Measurements from ENCODE around the gene SYT1.

Gene SYT1

GRCh38 chr12:79393842-79394241, 529.3 kb downstream of the SYT1 start:
- TF ChIP-seq CTCF (IDR thresholded peaks at IDR 0.05; ENCODE audit: low read depth, low read length): no peak

GRCh38 chr12:79397609-79398008, 533.0 kb downstream of the SYT1 start:
- no peak for DNase-seq (ENCODE audit: extremely low read depth, low read depth)
- no peak for TF ChIP-seq CTCF (IDR thresholded peaks at IDR 0.05; ENCODE audit: low read depth, low read length)

More at GRCh38 chr12:79393842-79394241, 529.3 kb downstream of the SYT1 start:
- no peak for DNase-seq (ENCODE audit: extremely low read depth, low read depth)

GRCh38 chr12:79400481-79400880, 535.9 kb downstream of the SYT1 start:
- no peak for TF ChIP-seq CTCF (IDR thresholded peaks at IDR 0.05; ENCODE audit: low read depth, low read length)
- DNase-seq (ENCODE audit: extremely low read depth, low read depth): no peak

GRCh38 chr12:79402606-79403005, 538.0 kb downstream of the SYT1 start:
- DNase-seq (ENCODE audit: extremely low read depth, low read depth): no peak
- no peak for TF ChIP-seq CTCF (IDR thresholded peaks at IDR 0.05; ENCODE audit: low read depth, low read length)

GRCh38 chr12:79406993-79407392, 542.4 kb downstream of the SYT1 start:
- DNase-seq (ENCODE audit: extremely low read depth, low read depth): no peak
- TF ChIP-seq CTCF (IDR thresholded peaks at IDR 0.05; ENCODE audit: low read depth, low read length): no peak

- peak; percentile 84 for TF ChIP-seq CTCF (IDR thresholded peaks at IDR 0.05; ENCODE audit: low read depth, low read length)
- peak; percentile 73 for DNase-seq (ENCODE audit: extremely low read depth, low read depth)
Measured at GRCh38 chr12:79407671-79408622, 543.4 kb downstream of the SYT1 start.

- no peak for DNase-seq (ENCODE audit: extremely low read depth, low read depth)
- TF ChIP-seq CTCF (IDR thresholded peaks at IDR 0.05; ENCODE audit: low read depth, low read length): no peak
Measured at GRCh38 chr12:79408689-79409088, 544.1 kb downstream of the SYT1 start.

Data from AG09319 (cell line).